ENCODE measurements around the gene DLX1.

DNA sequence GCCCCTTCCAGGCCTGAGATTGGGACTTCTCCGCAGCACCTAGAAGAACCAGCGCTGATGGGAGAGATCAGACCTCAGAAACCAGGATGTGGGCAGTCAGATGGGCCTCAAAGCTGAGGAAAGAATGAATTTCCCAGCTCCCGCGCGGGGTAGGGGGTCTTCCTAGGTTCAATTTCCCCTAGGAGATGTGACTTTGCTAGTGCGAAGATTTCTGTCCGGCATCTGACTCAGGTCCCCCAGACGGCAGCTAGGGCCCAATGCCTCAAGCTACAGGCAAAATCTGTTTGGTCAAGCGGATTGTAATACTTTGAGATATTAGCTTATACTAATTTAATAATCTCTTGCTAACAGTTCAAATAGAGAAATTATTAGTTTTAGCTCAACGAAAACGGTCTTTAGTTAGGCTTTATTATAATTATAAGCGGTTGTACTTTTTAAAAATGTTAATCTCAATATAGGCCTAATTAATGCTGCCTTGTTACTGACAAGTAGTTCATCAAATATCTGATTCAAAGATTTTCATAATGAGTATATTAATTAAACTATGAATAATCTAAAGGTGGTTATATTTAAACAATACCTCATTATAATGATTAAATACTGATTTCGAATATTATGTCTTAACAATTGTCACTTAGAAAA lies 5.8 kb downstream of the DLX1 start:
- TF ChIP-seq POLR2A (IDR thresholded peaks at IDR 0.05) = no peak
- TF ChIP-seq POLR2AphosphoS5 (IDR thresholded peaks at IDR 0.05) = no peak

Data from breast epithelium (tissue), 3 donors.